ENCODE data around the gene CDHR4.

The CDHR4 gene

DNA sequence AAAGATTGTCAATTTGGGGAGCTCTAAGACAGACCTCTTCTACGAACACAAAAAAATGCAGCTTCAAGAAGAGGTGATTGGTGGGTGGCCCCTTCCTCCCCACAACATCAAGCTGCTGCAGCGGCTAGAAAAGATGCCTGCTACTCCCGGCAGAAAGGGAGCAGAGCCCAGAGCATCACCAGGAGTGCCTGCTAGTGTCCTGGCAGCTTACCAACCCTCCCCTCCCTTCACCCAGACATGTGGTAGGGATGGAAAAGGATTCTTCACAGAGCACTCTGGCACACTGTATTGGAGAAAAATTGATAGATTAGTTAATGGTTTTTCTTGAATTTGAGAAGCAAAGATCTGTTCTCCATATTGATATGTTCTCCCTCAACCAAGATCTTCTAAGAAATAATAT, 24.1 kb downstream of the CDHR4 start:
- DNase-seq (ENCODE audit: low spot score) = no peak
- Histone ChIP-seq H3K27ac (no peak overlapping the region), H3K4me3 (no peak overlapping the region)
- no peak for TF ChIP-seq CTCF (IDR thresholded peaks at IDR 0.05)

GRCh38 chr3:49772703-49773102, 27.0 kb downstream of the CDHR4 start:
- Histone ChIP-seq H3K4me3 (no peak overlapping the region), H3K27ac (no peak overlapping the region)
- DNase-seq (ENCODE audit: low spot score) = no peak
- no peak for TF ChIP-seq CTCF (IDR thresholded peaks at IDR 0.05)

GRCh38 chr3:49771340-49771938, 28.2 kb downstream of the CDHR4 start:
- no peak for TF ChIP-seq CTCF (IDR thresholded peaks at IDR 0.05)
- Histone ChIP-seq H3K27ac (no peak overlapping the region), H3K4me3 (no peak overlapping the region)
- DNase-seq (ENCODE audit: low spot score) = no peak

DNA sequence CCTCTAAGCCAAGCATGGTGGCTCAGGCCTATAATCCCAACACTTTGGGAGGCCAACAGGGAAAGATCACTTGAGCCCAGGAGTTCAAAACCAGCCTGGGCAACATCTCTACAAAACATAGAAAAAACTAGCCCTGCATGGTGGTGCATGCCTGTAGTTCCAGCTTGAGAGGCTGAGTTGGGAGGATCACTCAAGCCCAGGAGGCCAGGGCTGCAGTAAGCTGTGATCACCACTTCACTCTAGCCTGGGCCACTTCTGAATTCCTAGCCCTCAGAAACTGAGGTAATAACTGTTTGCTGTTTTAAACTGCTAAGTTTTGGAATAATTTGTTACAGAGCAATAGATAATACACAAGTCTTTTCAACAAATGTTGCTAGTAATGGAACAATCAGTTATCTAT, 29.7 kb downstream of the CDHR4 start:
- H3K4me3 ChIP-seq = no peak overlapping the region
- H3K27ac ChIP-seq = no peak overlapping the region
- no peak for DNase-seq (ENCODE audit: low spot score)
- TF ChIP-seq CTCF (IDR thresholded peaks at IDR 0.05) = no peak

DNA sequence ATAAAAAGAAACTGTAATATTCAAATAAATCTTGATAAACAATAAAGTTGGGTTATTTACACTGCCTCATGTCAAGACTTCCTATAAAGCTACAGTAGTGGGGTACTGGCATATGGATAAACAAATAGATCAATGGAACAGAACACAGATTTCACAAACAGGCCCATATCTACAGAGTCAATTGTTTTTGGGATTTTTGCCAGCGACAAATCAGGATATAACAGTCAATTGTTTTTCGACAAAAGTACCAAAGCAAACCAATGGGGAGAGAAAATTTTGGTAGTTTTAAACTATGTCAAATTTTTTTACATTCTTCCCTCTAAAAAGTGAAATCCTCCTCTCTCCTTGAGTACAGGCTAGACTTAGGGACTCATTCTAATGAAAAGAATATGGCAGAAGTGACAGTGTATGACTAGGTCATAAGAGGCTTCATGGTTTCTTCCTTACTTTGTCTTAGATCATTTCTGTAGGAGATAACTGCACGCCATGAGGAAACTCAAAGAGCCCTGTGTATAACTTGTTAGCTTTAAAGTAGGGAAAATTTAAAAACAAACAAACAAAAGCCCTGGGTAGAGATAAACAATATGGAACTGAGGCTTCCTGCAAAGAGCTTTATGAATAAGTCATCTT, 30.3 kb downstream of the CDHR4 start:
- no peak overlapping the region for H3K27ac ChIP-seq
- no peak overlapping the region for H3K4me3 ChIP-seq
- TF ChIP-seq CTCF (IDR thresholded peaks at IDR 0.05) = no peak
- DNase-seq (ENCODE audit: low spot score) = no peak

DNA sequence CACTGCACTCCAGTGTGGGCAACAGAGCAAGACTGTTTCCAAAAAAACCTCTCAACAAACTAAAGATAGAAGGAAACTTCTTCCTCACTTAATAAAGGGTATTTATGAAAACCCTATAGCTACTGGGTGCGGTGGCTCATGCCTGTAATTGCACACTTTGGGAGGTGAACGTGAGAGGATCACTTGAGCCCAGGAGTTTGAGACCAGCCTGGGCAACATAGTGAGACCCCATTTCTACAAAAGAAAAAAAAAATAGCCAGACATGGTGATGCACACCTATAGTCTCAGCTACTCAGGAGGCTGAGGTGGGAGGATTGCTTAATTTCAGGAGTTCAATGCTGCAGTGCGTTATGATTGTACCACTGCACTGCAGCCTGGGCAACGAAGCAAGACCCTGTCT, 35.7 kb downstream of the CDHR4 start:
- no peak for DNase-seq (ENCODE audit: low spot score)

More for the DNA sequence above, 35.7 kb downstream of the CDHR4 start:
- Histone ChIP-seq H3K4me3 (no peak overlapping the region), H3K27ac (no peak overlapping the region)
- no peak for TF ChIP-seq CTCF (IDR thresholded peaks at IDR 0.05)
